ENCODE measurements around the gene KRT79.

The KRT79 gene

DNA sequence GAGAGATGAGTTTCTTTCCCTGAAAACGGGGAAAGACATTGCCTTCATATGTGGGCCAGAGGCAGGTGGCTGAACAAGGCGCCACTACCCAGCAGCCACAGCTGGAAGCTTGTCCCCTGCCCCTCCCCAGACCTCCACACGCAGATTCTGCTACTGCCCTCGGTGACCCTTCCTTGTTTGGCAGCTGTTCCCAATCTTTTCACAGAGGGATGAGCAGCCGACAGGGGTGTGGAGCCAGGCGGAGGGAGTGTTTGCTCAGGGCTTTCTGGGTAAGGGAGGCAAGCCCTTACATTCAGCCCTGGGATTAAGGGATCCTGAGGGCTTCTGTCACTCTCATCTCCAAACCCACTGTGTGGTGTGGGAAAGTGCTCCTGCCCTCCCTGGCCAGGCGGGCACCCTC is 15.7 kb downstream of the KRT79 start:
- no peak for DNase-seq

GRCh38 chr12:52817699-52818238 is 16.3 kb downstream of the KRT79 start:
- DNase-seq: no peak

DNA sequence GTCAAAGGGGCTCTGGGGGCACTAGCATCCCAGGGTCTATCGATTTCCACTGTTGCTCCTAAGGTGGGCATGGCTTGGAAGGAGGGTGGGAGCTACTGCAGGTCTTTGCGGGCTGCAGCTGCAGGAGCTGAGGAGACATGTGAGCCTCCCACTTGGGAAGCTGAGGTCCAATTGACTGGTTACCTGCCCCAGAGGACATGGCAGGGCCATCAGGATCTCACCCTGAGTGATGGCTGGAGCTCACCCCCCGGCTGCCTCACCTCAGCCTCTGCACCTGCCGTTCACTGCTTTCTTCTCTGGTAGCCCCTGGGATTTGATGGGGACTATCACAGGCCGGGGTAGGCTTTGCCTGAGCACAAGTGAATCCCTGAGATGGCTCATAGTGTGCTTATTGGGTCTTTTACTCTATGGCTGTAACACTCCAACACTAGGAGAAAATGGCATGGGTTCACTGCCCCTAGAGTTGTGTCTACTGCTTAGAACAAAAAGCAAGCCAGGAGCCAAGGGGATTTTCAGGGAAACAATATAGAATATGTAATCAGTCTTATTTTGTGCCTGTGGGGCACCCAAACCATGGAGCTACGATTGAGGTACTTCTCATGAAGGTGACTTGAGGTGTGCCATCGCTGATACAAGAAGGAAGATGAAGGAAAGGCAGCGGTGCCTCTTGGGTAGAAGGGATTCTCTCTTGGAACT is 17.0 kb downstream of the KRT79 start:
- no peak for DNase-seq

DNA sequence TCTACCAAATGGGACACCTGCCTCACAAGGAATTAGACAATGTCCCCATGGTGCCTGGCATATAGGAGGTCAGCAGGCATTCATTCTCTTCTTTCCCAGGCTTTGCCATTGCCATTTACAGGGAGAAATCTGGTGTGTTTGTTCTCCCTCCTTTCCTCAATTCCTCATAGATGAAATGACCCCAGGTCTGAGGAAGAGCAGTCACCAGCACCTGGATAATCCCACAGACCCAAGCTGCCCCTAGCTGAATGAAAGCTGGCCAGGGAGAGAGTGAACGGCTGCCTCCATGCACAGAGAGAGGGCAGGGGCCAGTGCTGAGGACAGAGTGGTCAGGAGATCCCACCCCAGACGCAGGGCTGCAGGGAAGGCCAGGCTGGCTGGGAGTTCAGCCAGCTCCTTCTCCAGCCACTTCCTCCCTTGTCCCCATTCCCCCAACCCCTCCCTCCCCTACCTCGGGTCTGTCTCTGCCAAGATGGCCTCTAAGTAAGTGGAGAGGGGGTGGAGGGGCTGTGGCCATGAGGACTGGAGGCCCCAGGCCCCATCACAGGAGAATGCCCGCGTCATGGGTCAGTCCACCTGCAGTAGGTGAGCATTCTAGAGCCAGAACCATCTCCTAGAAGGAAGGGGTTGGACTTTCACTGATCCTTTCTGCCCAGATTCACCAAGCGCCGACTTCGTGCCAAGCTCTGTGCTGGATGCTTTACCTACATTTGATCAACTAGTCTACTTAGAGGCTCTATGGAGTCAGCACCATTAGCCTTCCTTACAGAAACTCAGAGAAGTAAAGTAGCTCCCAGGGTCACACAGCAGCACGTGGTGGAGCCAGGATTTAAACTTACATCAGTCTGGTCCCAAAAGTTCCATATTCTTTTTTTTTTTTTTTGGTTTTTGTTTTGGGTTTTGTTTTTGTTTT is 18.2 kb downstream of the KRT79 start:
- DNase-seq: no peak

DNA sequence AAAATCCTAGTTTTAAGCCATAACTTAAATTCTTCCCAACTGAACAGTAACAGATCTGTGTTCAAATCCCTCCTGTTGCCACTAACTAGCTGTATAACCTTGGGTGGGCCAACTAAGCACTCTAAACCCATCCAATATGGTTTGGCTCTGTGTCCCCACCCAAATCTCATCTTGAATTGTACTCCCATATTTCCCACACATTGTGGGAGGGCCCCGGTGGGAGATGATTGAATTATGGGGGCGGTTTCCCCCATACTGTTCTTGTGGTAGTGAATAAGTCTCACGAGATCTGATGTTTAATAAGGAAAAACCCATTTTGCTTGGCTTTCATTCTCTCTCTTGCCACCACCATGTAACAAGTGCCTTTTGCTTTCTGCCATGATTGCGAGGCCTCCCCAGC is 18.9 kb downstream of the KRT79 start:
- DNase-seq: no peak

DNA sequence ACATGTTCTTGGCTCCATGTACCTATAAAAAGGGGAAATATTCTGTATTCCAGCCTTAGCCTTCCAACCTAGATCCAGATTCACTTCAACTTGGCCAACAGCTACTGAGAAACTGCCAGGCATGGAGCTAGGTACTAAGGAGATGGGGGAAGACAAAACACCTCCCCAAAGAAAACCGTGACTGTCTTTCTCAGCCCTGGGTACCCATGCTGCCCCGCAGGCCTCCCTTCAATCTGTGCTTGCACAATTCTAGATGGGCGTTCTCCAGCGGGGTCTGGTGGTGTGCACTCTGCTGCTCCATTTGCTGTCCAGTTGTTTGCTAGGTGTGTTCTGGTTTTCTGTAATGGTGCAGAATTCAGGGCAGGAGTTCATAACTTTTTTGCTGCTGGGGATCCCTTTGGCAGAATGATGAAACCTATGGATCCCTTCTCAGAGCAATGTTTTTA is 19.4 kb downstream of the KRT79 start:
- DNase-seq: no peak

DNA sequence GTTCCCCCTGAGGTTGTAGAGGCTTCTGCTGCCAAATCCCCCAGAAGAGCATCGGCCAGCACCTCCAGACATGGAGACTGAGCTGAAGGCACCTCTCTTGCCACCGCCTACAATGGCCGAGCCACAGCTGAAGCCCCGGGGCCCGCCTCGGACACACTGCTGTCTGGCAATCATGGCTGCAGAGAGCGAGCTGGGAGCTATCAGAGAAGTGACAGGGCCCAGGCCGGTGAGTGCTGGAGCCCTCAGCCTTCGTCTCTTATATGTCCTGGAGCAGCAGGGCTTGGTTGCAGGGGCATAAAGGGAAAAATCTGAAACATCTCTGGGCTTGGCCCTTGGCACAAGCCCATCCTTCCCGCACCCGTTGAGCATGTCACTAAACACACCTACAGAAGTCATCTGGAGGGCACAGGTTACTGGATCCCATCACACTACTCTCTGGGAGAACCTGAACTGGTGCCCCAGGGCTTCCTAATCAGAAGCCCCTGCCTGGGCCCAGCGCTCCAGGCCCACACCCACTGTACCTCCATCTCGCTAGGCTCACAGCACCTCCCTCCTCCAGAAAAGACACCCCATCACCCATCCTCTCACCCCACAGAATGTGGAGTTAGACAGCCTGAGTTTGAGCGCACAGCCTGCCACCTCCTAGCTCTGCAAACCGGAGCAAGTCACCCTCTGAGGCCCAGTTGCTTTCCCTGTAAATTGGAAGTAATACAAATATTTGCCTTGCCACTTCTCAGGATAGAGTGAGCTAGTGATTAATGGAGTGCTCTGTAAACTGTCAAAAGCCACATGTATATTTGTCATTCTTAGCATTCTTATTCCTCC is 20.0 kb downstream of the KRT79 start, which contains the start of gene KRT4:
KRT4 (minus strand) TSS at position 232 of the 825 bp plus-strand sequence; CDS start at position 174, 58 bp downstream.
- DNase-seq: no peak

DNA sequence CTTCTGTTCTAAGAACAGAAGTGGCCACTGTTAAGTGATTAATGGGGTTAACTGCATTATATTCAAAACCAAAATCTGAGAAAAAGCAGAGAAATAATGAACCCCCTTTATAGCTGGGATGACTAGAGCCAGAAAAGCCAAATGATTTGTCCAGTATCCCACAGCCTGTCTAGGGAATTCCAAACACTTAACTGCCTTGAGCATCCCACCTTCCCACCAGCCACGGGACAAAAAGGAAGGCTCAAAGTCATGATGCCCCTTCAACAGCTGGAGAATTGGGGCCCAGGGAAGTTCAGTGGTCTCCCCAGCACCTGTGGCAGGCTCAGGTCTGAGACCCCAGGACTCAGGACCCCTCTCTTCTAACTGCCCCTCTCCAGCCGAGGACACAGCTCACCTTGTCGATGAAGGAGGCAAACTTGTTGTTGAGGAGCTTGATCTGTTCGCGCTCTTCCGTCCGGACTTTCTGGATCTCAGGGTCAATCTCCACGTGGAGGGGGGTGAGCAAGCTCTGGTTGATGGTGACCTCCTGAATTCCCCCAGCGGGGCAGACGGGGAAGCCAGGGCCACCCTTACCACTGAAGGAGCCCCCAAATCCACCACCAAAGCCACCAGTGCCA is 20.8 kb downstream of the KRT79 start:
- no peak for DNase-seq

GRCh38 chr12:52812749-52813148 is 21.4 kb downstream of the KRT79 start:
- no peak for DNase-seq

GRCh38 chr12:52812073-52812400 is 22.1 kb downstream of the KRT79 start:
- no peak for DNase-seq

GRCh38 chr12:52811191-52812072 is 22.7 kb downstream of the KRT79 start:
- no peak for DNase-seq

GRCh38 chr12:52810554-52810953 is 23.6 kb downstream of the KRT79 start:
- no peak for DNase-seq

DNA sequence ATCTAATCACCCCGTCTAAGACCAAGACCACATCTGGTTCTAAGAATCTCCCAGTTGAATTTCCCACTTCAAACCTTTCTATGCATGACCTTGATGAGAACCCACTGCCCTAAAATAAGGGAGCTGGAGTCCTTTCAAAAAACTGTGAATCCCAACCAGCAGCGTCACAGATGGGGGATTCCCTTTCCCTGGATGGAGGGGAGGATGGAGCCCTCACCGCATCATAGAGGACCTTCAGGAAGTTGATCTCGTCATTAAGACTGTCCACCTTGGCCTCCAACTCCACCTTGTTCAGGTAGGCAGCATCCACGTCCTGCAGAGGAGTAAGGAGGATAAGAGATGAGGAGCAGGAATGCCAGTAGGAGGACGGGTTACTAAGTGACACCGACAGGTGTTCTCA is 24.9 kb downstream of the KRT79 start:
- DNase-seq: no peak

DNA sequence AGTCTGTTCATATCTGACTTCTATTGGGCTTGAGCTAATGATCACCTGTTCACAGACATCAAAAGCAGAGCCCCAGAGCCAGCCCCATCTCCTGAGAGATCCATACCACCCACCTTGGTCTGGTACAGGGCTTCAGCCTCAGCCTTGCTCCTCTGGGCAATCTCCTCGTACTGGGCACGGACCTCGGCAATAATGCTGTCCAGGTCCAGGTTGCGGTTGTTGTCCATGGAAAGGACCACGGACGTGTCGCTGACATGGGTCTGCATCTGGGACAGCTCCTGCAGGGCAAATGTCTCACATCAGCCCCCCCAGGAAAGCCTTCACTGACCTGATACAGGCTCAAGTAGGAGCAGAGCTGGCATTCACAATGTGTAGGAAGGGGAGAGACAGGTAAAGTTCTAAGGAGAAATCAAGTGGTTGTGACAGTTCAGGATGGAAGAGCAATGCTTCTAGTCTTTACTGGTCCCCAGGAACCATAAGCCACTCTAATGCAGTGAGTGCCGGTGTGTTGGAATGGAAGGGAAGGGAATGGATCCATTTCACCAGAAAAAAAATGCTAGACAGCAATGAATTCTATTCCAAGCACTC is 25.4 kb downstream of the KRT79 start:
- no peak for DNase-seq

GRCh38 chr12:52807544-52808470 is 26.3 kb downstream of the KRT79 start:
- no peak for DNase-seq

DNA sequence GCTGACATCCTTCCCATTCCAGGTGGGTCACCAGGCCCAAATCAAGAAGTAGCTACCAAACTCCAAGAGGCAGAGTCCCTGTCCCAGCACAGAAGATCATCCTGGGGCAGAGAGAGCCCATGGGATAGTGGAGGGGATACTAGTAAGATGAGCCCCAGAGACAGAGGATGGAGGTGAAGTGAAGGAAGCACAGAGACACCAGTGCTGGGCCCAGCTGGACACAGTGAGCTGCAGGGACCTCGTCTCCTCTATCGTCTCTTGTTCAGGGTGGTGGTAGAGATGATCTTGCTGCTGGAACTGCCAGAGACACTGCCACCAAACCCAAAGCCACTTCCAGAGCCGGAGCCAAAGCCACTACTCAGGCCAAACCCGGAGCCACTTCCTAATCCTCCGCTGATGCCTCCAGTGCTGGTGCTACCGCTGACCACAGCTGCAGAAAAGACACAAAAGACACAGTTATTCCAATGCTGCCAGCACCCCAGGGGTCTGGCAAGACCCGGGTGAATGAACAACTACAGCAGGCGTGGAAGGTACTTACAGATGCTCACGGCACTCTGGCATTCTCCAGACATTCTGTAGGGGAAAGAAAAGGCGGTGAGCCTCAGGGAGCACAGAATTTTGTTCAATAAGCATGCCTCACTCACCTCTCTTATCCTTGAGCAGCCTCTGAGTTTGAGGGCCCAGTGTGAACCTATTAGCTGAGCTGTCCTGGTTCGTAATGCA is 27.1 kb downstream of the KRT79 start:
- no peak for DNase-seq

DNA sequence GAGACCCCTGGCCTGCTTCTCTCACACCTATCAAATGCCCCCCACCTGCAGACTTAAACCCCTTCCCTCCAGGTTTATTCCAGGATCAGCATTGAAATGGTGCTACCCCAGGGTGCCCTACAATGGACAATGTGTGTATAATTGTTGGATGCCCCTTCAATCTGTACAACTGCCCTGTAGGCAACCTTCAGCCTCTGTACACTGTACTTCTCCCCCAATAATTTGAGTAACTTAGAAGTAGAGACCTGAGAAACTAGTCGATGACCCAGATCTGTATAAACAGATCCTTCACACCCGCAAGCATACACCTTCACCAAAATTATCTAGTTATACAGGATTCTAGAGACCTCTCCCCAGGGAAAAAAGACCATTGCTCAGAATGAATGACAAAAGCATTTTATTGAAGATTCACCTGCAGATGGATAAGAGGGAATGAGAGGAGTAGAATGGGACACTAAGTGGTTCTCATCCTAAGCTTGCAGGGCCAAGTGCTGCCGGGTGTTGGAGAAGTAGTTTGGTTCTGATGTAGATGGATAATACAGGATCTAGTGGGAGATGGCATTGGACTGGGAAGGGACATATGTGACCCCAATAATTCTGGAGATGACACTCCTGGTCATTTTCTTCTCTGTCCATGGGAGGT is 27.8 kb downstream of the KRT79 start:
- DNase-seq: no peak

- DNase-seq: no peak
Measured at GRCh38 chr12:52805739-52806138, 28.4 kb downstream of the KRT79 start.

DNA sequence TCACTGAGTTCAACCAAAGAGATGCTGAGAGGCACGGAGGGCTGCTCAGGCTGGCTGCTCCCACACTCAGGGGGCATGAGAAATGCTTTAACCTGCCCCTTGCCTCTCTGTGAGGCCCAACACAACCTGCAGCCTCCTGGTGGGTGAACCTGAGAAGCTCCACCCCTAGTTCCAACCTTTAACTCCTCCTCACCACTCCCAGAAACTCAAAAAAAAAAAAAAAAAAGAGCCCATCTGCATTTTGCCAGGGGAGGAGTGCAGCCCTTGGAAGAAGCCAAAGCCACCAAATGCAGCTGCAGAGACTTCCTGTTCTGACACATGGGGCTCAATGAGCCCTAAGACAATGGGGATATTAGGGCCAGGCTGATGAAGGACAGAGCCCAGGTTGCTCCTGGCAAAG is 29.1 kb downstream of the KRT79 start:
- DNase-seq: no peak
